ENCODE measurements around the gene CASTOR2.

GRCh38 chr7:75050501-75050900 is 86.0 kb downstream of the CASTOR2 start:
- no peak for TF ChIP-seq CHD7 (IDR thresholded peaks at IDR 0.05; ENCODE audit: insufficient replicate concordance, low read length)
- no peak for TF ChIP-seq CTCF (IDR thresholded peaks at IDR 0.05; ENCODE audit: control extremely low read depth in 1 of 3, insufficient read depth in 1 of 3, low read depth in 1 of 3, low read length in 3 of 3)
- TF ChIP-seq PHF8 (conservative IDR thresholded peaks at IDR 0.05; ENCODE audit: low read depth, low read length) = no peak
- no peak for TF ChIP-seq MAX (IDR thresholded peaks at IDR 0.05)
- TF ChIP-seq MAFK (IDR thresholded peaks at IDR 0.05; ENCODE audit: low read depth, low read length) = no peak
- no peak for TF ChIP-seq SUZ12 (IDR thresholded peaks at IDR 0.05; ENCODE audit: low read length)
- TF ChIP-seq POLR2AphosphoS5 (IDR thresholded peaks at IDR 0.05; ENCODE audit: low read depth, low read length) = no peak
- TF ChIP-seq SP1 (IDR thresholded peaks at IDR 0.05; ENCODE audit: low read depth, low read length) = no peak
- no peak for TF ChIP-seq TAF1 (IDR thresholded peaks at IDR 0.05; ENCODE audit: low read depth, low read length)
- TF ChIP-seq JUND (IDR thresholded peaks at IDR 0.05; ENCODE audit: low read length) = no peak
- no peak for TF ChIP-seq EZH2 (IDR thresholded peaks at IDR 0.05; ENCODE audit: low read depth, low read length, severe bottlenecking)
- TF ChIP-seq RAD21 (IDR thresholded peaks at IDR 0.05 in 1 of 2, conservative IDR thresholded peaks at IDR 0.05 in 1 of 2; ENCODE audit: low read depth in 2 of 2, low read length in 2 of 2) = no peak
- TF ChIP-seq CHD1 (IDR thresholded peaks at IDR 0.05; ENCODE audit: low read depth, low read length) = no peak
